Inflammatory macrophage treated with lipopolysaccharide for 4 hours (primary cell): Measurements from ENCODE around the gene BCL10.

Experiments used
- DNase-seq: peaks from one replicate; pipeline ENCODE4 v3.0.0-alpha.2; 2020

The BCL10 gene

DNA sequence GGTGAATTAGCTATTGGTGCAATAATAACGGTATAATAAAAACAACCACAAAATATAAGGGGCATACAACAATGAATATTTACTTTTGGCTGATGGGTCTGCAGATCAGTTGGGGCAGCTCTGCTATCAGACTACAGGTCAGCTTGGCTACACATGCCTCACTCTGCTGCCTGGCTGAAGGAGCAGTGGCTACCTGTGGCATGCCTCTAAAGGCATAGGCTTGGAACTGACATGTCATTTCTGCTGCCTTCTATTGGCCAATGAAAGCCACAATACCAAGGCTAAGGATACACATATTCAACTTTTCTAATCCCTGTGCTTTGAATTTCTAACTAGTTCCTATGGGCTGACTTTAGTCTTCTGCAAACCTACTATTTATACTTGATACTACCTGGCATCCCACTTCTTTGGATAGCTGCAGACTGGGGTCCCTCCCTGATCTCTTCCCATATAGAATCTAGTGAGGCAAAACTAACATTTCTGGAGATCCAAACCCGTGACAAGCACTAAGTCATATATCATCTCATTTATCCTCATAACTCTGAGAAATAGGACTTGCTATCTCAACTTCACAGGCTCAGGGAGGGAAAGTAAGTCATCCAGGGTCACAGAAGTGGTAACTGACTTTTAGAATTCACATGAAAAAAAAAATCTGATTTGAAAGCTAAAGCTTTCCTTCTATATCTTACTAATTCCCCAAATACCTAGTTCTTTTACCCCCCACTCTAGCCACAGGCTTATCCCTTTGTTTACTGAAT is 56.4 kb downstream of the BCL10 start:
- no peak for DNase-seq

- no peak for DNase-seq
Measured at GRCh38 chr1:85216697-85217096, 59.7 kb downstream of the BCL10 start.
